Keratinocyte (primary cell): ENCODE data around the gene CCER1. TPM values are rescaled to one million over a fixed set of nuclear protein-coding genes. Genes with fewer than 3 reads are reported as not detected.

Experiments used
- DNase-seq: peaks from one replicate; pipeline ENCODE4 v3.0.0-alpha.2; 2011; ENCODE audit warnings: low read depth, missing footprints, low spot score
- FAIRE-seq: peaks from 2 replicates; lab custom pipeline; 2011; peaks lifted over from hg19 to GRCh38; lab: Jason Lieb, UNC
- H2AFZ ChIP-seq: 2 replicates; pipeline ENCODE4 v1.6.0; 2012; ENCODE audit warnings: low read length, control low read depth, inconsistent platforms; ENCODE audit not compliant: control insufficient read depth
- H3K27ac ChIP-seq: 2 replicates; pipeline ENCODE4 v1.5.1; 2011; ENCODE audit warnings: low read length; ENCODE audit not compliant: control insufficient read depth, insufficient read depth
- H3K27me3 ChIP-seq: 3 replicates; pipeline ENCODE4 v1.6.0; 2011; ENCODE audit warnings: low read length; ENCODE audit not compliant: control insufficient read depth, insufficient read depth; ENCODE audit errors: extremely low read depth
- H3K36me3 ChIP-seq, 2 experiments: 2 replicates in 1 of 2; 3 replicates in 1 of 2; pipeline ENCODE4 v1.5.1; 2011; ENCODE audit warnings: low read length in 2 of 2, mild to moderate bottlenecking in 1 of 2; ENCODE audit not compliant: control insufficient read depth in 2 of 2, insufficient read depth in 2 of 2; ENCODE audit errors: extremely low read depth in 1 of 2
- H3K4me1 ChIP-seq: 3 replicates; pipeline ENCODE4 v1.5.1; 2011; ENCODE audit warnings: low read length; ENCODE audit not compliant: control insufficient read depth, insufficient read depth; ENCODE audit errors: extremely low read depth
- H3K4me2 ChIP-seq: 3 replicates; pipeline ENCODE4 v1.6.0; 2011; ENCODE audit warnings: low read depth, low read length; ENCODE audit not compliant: control insufficient read depth, insufficient read depth; ENCODE audit errors: extremely low read depth
- H3K4me3 ChIP-seq, 3 experiments: fragments of 200-600 bp in 1 of 3; sonication (generic) in 1 of 3; 2 replicates in 2 of 3; 3 replicates in 1 of 3; pipeline ENCODE4 v1.5.1; 2011 to 2016; ENCODE audit warnings: low read length in 3 of 3, mild to moderate bottlenecking in 3 of 3, control low read depth in 2 of 3, inconsistent platforms in 1 of 3, low read depth in 1 of 3, mixed read lengths in 1 of 3, mixed run types in 1 of 3, moderate library complexity in 1 of 3; ENCODE audit not compliant: control insufficient read depth in 2 of 3, insufficient read depth in 2 of 3; ENCODE audit errors: extremely low read depth in 1 of 3
- H3K79me2 ChIP-seq: 2 replicates; pipeline ENCODE4 v1.6.0; 2012; ENCODE audit warnings: low read length; ENCODE audit not compliant: control insufficient read depth, insufficient read depth
- H3K9ac ChIP-seq: 3 replicates; pipeline ENCODE4 v1.6.0; 2011; ENCODE audit warnings: low read length; ENCODE audit not compliant: control insufficient read depth, insufficient read depth; ENCODE audit errors: extremely low read depth
- H3K9me1 ChIP-seq: 3 replicates; pipeline ENCODE4 v1.6.0; 2011; ENCODE audit warnings: low read length; ENCODE audit not compliant: control insufficient read depth, insufficient read depth; ENCODE audit errors: extremely low read depth
- H3K9me3 ChIP-seq: 2 replicates; pipeline ENCODE4 v1.5.1; 2012; ENCODE audit warnings: low read depth, low read length; ENCODE audit not compliant: control insufficient read depth
- H4K20me1 ChIP-seq: 3 replicates; pipeline ENCODE4 v1.6.0; 2011; ENCODE audit warnings: low read length; ENCODE audit not compliant: control insufficient read depth, insufficient read depth; ENCODE audit errors: extremely low read depth
- CTCF ChIP-seq, 3 experiments: IDR thresholded peaks in 1 of 3; conservative IDR thresholded peaks in 1 of 3; optimal IDR thresholded peaks in 1 of 3; 2 replicates in 2 of 3; 3 replicates in 1 of 3; pipeline versions ENCODE3 to v1.5.1; 2011; ENCODE audit warnings: low read length in 3 of 3, mild to moderate bottlenecking in 3 of 3, moderate library complexity in 2 of 3, control low read depth in 1 of 3, inconsistent platforms in 1 of 3; ENCODE audit not compliant: insufficient read depth in 2 of 3; ENCODE audit errors: extremely low read depth in 1 of 3
- EZH2 ChIP-seq: IDR thresholded peaks from one replicate; pipeline ENCODE4 v1.6.1; 2012; ENCODE audit warnings: inconsistent platforms, mild to moderate bottlenecking, low read length, moderate library complexity
- dilution Hi-C: fragments of 300-500 bp; cut with MboI; formaldehyde crosslinking; loops from one replicate; pipeline ENCODE4 v1.7.0; 2020; ENCODE audit warnings: low sequenced_read_pairs; ENCODE audit not compliant: extremely low pct_ligation_motif_present
- polyA plus RNA-seq, 5 experiments: library from polyadenylated mRNA; depleted of rRNA in 3 of 5; stranded (reverse) in 3 of 5; stranded (forward) in 1 of 5; unstranded in 1 of 5; fragments of >200 nt; gene quantifications; 1 replicate in 1 of 5; 2 replicates in 3 of 5; 3 replicates in 1 of 5; pipeline versions ENCODE4 v1.2.1 to v1.2.3, GENCODE V29; 2011 to 2012; ENCODE audit warnings: missing spikeins in 2 of 5, low read depth in 1 of 5, low replicate concordance in 1 of 5

The CCER1 gene
- polyA plus RNA-seq, 1 donor (not counting 4 experiments of a cell fraction or from before 2014, with no cell fraction given), result not detected

GRCh38 chr12:90945070-90945649, 9.8 kb downstream of the CCER1 start:
- H3K4me3 ChIP-seq, result no peak overlapping the region
- DNase-seq, result no peak
- H3K9ac ChIP-seq, result no peak overlapping the region
- no peak overlapping the region for H3K4me2 ChIP-seq
- no peaks in the 10 kb centered on the region for H3K27me3 ChIP-seq
- dilution Hi-C loops, result no loop called here
- no peaks in the 10 kb centered on the region for H4K20me1 ChIP-seq
- no peaks in the 10 kb centered on the region for H3K9me1 ChIP-seq
- H3K79me2 ChIP-seq, result no peaks in the 10 kb centered on the region
- no peak overlapping the region for H2AFZ ChIP-seq
- TF ChIP-seq EZH2 (no peak), CTCF (optimal IDR thresholded peaks at IDR 0.05 in 1 of 3, IDR thresholded peaks at IDR 0.05 in 1 of 3, conservative IDR thresholded peaks at IDR 0.05 in 1 of 3; ENCODE audit: extremely low read depth in 1 of 3, insufficient read depth in 2 of 3, low read length in 3 of 3) (peak in 2 of 3 experiments; percentile 5 to 41)
- FAIRE-seq, result no peak
- H3K27ac ChIP-seq, result no peak overlapping the region
- no peaks in the 10 kb centered on the region for H3K36me3 ChIP-seq
- H3K9me3 ChIP-seq, result no peaks in the 10 kb centered on the region
- no peaks in the 10 kb centered on the region for H3K4me1 ChIP-seq

GRCh38 chr12:90943255-90943654, 11.7 kb downstream of the CCER1 start:
- dilution Hi-C loops, result no loop called here
- Histone ChIP-seq H3K27ac (no peak overlapping the region), H4K20me1 (no peaks in the 10 kb centered on the region), H3K27me3 (no peaks in the 10 kb centered on the region), H3K9me1 (no peaks in the 10 kb centered on the region), H3K79me2 (no peaks in the 10 kb centered on the region), H3K4me3 (no peak overlapping the region), H3K9ac (no peak overlapping the region), H3K4me2 (no peak overlapping the region), H3K36me3 (no peaks in the 10 kb centered on the region), H3K4me1 (peaks cover 12% of the 10 kb centered on the region), H3K9me3 (no peaks in the 10 kb centered on the region), H2AFZ (no peak overlapping the region)
- TF ChIP-seq EZH2, result no peak
- TF ChIP-seq CTCF (optimal IDR thresholded peaks at IDR 0.05 in 1 of 3, IDR thresholded peaks at IDR 0.05 in 1 of 3, conservative IDR thresholded peaks at IDR 0.05 in 1 of 3; ENCODE audit: extremely low read depth in 1 of 3, insufficient read depth in 2 of 3, low read length in 3 of 3), result no peak
- DNase-seq (no peak), FAIRE-seq (no peak)
